Esophagus muscularis mucosa (tissue), 4 donors: ENCODE data around the gene OBSCN. TPM values are rescaled to one million over a fixed set of nuclear protein-coding genes. Genes with fewer than 3 reads are reported as not detected.
A peak's percentile ranks its signal among the peaks of the same experiment; 100 is the strongest.

Experiments used
- DNase-seq: peaks from one replicate; pipeline ENCODE4 v3.0.0-alpha.2; 2017; ENCODE audit errors: extremely low spot score
- H3K27ac ChIP-seq, 4 donors: fragments of 200-600 bp; sonication (generic); replicated peaks in 1 of 4; 1 replicate in 3 of 4; 2 replicates in 1 of 4; pipeline ENCODE4 v1.5.1; 2016 to 2019; ENCODE audit warnings: mild to moderate bottlenecking in 1 of 4
- H3K27me3 ChIP-seq, 4 donors: fragments of 200-600 bp; sonication (generic); one replicate each; pipeline versions ENCODE4 v1.5.1 to v1.6.0; 2016 to 2019
- H3K36me3 ChIP-seq, 4 donors: fragments of 200-600 bp; sonication (generic); one replicate each; pipeline ENCODE4 v1.5.1; 2016 to 2019
- H3K4me1 ChIP-seq, 4 donors: fragments of 200-600 bp; sonication (generic); one replicate each; pipeline ENCODE4 v1.5.1; 2016 to 2019
- H3K4me3 ChIP-seq, 4 donors: fragments of 200-600 bp; sonication (generic); 1 replicate in 2 of 4; 2 replicates in 2 of 4; pipeline ENCODE4 v1.5.1; 2016 to 2019; ENCODE audit warnings: mild to moderate bottlenecking in 4 of 4, moderate library complexity in 1 of 4
- H3K9me3 ChIP-seq, 4 donors: fragments of 200-600 bp; sonication (generic); 1 replicate in 3 of 4; 2 replicates in 1 of 4; pipeline ENCODE4 v1.5.1; 2016 to 2019
- EP300 ChIP-seq: sonication (generic); formaldehyde crosslinking; IDR thresholded peaks from one replicate; pipeline ENCODE4 v1.6.1; 2017; ENCODE audit warnings: antibody characterized with exemption
- POLR2A ChIP-seq: fragments of 450-650 bp; IDR thresholded peaks from one replicate; pipeline ENCODE4 v1.6.1; 2017; ENCODE audit warnings: antibody characterized with exemption, moderate library complexity, mild to moderate bottlenecking, low read depth
- POLR2AphosphoS5 ChIP-seq, 2 donors: sonication (generic); formaldehyde crosslinking; IDR thresholded peaks; one replicate each; pipeline ENCODE4 v1.6.1; 2017; ENCODE audit warnings: antibody characterized with exemption in 2 of 2
- WGBS: methylation state at CpG from one replicate; pipeline ENCODE4 v1.1.5; 2018; 5-methylcytosine and 5-hydroxymethylcytosine counted together
- intact Hi-C: fragments of 100-400 bp; cut with DNase I; formaldehyde crosslinking; loops from one replicate; pipeline ENCODE4 v1.15.1; 2023
- total RNA-seq, 4 donors: library from RNA; depleted of rRNA; stranded (reverse); fragments of >200 nt; gene quantifications; one replicate each; pipeline versions ENCODE4 v1.1.0 to v1.2.1, GENCODE V29; 2016
- TF ChIP-seq, protein P1 (sequence below), 3 experiments: fragments of 200-600 bp in 2 of 3; fragments of 450-650 bp in 1 of 3; sonication (generic) in 2 of 3; IDR thresholded peaks; one replicate each; pipeline ENCODE4 v1.5.1; 2017 to 2019; ENCODE audit warnings: antibody characterized with exemption in 3 of 3, mild to moderate bottlenecking in 2 of 3, moderate library complexity in 1 of 3

OBSCN gene
- total RNA-seq, 4 donors from 2014 or later = 12.6 to 31.4 (median 17.8) TPM

DNA sequence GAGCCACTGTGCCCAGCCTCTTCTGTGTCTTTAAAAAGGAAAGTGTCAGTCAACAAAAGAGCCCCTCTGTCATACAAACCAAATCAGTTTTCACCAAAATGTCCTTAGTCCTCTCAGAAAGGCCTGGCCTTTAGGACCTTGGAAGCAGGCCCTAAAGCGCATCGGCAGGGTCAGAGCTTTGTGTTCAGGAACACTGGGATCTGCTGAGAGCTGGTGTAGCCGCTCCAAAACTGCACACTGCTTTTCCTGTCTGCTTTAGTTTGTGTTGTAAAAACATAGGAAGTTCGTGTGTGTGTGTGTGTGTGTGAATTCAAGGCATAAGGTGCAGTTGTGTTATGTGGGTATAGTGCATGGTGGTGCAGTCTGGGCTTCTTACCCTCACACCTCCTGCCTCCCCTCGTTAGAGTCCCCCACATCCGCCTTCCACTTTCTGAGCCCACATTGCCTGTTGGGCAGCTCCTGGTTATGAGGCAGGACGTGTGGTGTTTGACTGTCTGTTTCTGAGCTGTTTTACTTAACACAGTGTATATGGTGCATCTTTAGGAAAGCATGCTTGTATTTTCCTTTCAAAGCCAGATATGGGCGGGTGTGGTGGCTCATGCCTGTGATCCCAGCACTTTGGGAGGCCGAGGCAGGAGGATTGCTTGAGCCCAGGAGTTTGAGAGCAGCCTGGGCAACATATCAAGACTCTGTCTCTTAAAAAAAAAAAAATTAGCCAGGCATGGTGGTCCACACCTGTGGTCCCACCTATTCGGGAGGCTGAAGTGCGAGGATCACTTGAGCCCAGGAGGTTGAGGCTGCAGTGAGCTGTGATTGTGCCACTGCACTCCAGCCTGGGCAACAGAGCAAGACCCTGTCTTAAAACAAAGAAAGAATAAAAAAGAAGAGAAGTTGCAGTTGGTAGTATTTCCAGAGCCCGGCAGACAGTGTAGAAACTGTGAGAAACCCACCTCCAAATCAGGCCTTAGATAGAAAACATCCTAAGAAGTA lies 29.8 kb upstream of the OBSCN start:
- no peaks in the 10 kb centered on the region for H3K9me3 ChIP-seq
- no peak for DNase-seq
- WGBS = 89% methylated on average over 12 of the region's 12 CpGs
- no peaks in the 10 kb centered on the region for H3K27me3 ChIP-seq
- no peak overlapping the region for H3K4me3 ChIP-seq
- H3K4me1 ChIP-seq = peaks cover 0 to 14% (median 9%) of the 10 kb centered on the region in 4 donors
- H3K27ac ChIP-seq = peak overlapping the region in 3 of 4 donors; percentile 13 to 47 (median 30)
- intact Hi-C loops = no loop called here
- TF ChIP-seq EP300 = no peak
- no peak for TF ChIP-seq POLR2A
- TF ChIP-seq POLR2AphosphoS5 (IDR thresholded peaks at IDR 0.05) = no peak
- TF ChIP-seq, protein P1, sequence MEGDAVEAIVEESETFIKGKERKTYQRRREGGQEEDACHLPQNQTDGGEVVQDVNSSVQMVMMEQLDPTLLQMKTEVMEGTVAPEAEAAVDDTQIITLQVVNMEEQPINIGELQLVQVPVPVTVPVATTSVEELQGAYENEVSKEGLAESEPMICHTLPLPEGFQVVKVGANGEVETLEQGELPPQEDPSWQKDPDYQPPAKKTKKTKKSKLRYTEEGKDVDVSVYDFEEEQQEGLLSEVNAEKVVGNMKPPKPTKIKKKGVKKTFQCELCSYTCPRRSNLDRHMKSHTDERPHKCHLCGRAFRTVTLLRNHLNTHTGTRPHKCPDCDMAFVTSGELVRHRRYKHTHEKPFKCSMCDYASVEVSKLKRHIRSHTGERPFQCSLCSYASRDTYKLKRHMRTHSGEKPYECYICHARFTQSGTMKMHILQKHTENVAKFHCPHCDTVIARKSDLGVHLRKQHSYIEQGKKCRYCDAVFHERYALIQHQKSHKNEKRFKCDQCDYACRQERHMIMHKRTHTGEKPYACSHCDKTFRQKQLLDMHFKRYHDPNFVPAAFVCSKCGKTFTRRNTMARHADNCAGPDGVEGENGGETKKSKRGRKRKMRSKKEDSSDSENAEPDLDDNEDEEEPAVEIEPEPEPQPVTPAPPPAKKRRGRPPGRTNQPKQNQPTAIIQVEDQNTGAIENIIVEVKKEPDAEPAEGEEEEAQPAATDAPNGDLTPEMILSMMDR (IDR thresholded peaks at IDR 0.05) = no peak
- peaks cover 4 to 25% (median 19%) of the 10 kb centered on the region in 4 donors for H3K36me3 ChIP-seq

DNA sequence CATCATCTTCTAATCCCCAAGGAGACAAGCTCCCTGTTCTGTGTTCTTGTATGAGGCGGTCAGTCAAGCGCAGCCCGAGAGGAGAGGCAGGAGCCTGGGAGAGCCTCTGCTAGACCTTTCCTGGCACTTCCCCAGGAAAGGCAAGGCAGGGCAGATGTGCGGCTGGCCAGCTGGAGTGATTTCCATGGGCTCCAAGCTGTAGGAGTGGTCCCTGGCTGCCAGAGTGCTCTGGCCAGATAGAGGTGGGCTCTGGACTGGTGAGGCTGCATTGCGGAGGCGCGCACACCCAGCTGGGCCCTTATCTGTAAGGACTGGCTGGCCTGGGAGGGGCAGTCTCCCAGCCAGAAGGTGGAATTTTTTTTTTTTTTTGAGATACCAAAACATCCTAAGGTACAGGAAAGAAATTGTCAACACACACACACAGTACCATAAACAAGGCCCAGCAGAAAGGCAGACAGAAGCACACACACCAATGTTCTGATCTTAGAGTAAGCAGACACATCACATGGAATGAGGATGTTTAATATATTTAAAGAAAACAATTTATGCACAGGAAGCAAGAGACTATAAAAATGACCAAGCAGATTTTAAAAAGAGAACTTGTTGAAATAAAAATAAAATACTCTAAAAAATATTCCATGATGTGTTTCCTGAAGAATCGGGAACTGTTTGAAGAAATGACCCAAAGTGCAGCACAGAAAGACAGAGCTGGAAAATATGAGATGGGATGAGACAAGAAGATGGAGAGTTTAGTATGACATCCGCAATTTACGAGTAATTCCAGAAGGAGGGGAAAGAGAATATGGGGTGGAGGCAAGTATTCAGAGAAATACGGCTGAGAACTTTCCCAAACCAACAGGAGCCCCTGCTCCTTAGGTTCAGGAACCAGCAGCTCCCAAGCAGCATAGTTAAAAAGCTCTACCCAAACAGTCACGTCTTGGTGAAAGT lies 28.8 kb upstream of the OBSCN start:
- H3K27ac ChIP-seq = peak overlapping the region; percentile 13 to 47 (median 32)
- H3K27me3 ChIP-seq = no peaks in the 10 kb centered on the region
- H3K36me3 ChIP-seq = peaks cover 4 to 25% (median 19%) of the 10 kb centered on the region in 4 donors
- H3K4me3 ChIP-seq = no peak overlapping the region
- intact Hi-C loops = no loop called here
- no peaks in the 10 kb centered on the region for H3K9me3 ChIP-seq
- TF ChIP-seq POLR2AphosphoS5 (IDR thresholded peaks at IDR 0.05) = no peak
- no peak for TF ChIP-seq POLR2A
- no peak for TF ChIP-seq EP300
- TF ChIP-seq, protein P1 (IDR thresholded peaks at IDR 0.05) = no peak
- DNase-seq = no peak
- peaks cover 0 to 9% (median 6%) of the 10 kb centered on the region in 4 donors for H3K4me1 ChIP-seq
- 63% methylated on average over 12 of the region's 12 CpGs for WGBS

DNA sequence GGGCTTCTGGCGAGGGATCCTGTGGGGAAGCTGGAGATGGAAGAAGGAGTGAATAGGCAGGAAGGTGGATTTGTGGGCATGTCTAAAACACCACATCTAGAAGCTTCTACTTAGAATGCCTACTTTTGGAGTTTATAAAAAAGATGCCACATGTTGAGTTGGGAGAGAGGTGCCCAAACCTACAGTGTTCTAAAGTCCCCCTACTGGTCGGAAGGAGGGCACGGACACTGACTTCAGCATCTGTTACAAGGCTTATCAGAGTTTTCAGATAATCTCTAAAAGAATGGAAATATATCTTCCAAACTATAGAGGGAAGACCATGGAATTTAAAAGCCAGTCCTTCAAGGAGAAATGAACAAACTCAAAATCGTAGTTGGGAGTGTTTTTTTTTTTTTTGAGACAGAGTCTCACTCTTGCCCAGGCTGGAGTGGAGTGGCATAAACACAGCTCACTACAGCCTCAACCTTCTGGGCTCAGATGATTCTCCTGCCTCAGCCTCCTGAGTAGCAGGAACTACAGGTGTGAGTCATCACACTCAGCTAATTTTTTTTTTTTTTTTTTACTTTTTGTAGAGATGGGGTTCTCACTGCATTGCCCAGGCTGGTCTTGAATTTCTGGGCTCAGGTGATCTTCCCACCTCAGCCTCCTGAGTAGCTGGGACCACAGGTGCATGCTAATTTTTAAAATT lies 27.4 kb upstream of the OBSCN start:
- TF ChIP-seq, protein P1 (IDR thresholded peaks at IDR 0.05) = peak in 1 of 3 experiments; percentile 25
- TF ChIP-seq POLR2AphosphoS5 (IDR thresholded peaks at IDR 0.05) (no peak), EP300 (no peak), POLR2A (no peak)
- DNase-seq = no peak
- Histone ChIP-seq H3K9me3 (no peaks in the 10 kb centered on the region), H3K27ac (no peak overlapping the region), H3K27me3 (no peaks in the 10 kb centered on the region), H3K4me3 (no peak overlapping the region), H3K4me1 (peaks cover 0 to 6% (median 3%) of the 10 kb centered on the region in 4 donors), H3K36me3 (peaks cover 0 to 16% (median 10%) of the 10 kb centered on the region in 4 donors)
- WGBS = 82% methylated on average over 4 of the region's 4 CpGs
- intact Hi-C loops = no loop called here

DNA sequence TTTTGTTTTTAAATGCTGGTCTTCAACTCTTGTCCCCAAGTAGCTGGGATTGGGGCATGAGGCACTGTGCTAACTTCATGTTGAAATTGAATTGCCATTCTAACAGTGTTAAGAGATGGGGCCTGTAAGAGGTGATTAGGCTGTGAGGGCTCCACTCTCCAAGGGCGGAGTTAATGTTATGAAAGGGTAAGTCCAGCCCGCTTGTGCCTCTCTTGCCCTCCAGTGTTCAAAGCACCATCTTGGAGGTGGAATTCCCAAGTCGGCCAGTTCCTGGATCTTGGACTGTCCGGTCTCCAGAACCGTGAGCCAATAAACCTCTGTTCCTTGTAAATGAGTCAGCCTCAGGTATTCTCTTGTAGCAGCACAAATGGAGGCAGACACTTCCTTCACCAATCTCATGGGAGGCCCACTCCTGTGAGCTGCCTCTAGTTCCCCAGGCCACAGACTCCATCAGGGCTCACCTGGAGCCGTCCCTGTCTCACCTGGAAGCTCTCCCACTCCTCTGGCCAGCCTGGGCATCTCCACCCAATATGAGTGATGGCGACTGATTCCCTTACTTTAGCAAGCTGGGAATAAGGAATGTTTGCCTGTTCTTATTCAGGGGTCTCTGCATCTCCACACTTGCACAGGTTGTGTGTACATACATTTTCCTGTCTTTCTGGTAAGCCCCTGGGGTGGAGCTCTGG lies 26.7 kb upstream of the OBSCN start:
- 91% methylated on average over 6 of the region's 7 CpGs for WGBS
- no peak for DNase-seq

More for the DNA sequence above, 26.7 kb upstream of the OBSCN start:
- Histone ChIP-seq H3K27me3 (no peaks in the 10 kb centered on the region), H3K4me1 (peaks cover 0 to 6% (median 0%) of the 10 kb centered on the region in 4 donors), H3K4me3 (no peak overlapping the region), H3K27ac (no peak overlapping the region), H3K9me3 (no peaks in the 10 kb centered on the region), H3K36me3 (peaks cover 0 to 9% (median 5%) of the 10 kb centered on the region in 4 donors)
- no peak for TF ChIP-seq POLR2A
- TF ChIP-seq, protein P1 (IDR thresholded peaks at IDR 0.05) = no peak
- TF ChIP-seq POLR2AphosphoS5 (IDR thresholded peaks at IDR 0.05) = no peak
- TF ChIP-seq EP300 = no peak
- intact Hi-C loops = no loop called here
